ENCODE results near the gene FRZB.

Gene FRZB

GRCh38 chr2:182833084-182833854 lies 33.2 kb downstream of the FRZB start:
- DNase-seq = no peak

DNA sequence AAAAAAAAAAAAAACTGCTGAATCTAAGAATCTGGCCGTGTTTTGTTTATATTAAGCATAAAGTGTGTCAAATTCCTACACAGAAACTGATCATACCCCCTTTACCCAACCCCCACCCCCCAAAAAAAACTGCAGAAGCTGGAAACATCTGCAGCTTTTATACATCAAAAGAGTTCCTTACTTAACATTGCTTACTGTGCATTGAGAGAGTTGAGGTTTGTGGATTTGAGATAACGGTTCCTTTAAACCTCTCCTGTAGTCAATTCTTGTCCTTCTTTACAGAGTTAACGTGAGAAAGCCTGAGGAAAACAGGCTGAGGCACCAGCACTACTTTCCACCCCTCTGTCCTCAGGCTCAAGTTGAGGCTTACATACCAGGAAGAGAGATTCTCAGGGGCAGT lies 34.5 kb downstream of the FRZB start:
- no peak for DNase-seq

DNA sequence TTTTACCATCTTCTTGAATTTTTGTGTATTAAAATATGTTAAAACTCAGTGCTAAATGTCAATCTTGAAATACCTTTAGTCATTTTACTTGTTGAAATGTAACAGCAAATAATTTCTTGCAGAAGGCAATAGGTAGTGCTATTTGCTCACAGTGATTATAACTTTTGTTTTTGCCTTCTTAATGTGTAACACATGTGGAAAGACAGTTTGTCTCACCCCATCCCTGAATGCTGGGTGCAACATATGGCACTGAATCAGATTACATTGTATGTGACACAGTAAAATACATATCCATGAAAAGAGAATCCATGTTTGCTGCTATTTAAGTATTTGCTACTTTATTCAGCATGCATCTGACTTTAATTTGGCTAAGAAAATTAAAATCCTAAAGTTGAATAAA lies 35.3 kb downstream of the FRZB start:
- peak; percentile 76 for DNase-seq

GRCh38 chr2:182827182-182827879 lies 39.1 kb downstream of the FRZB start:
- no peak for DNase-seq

- peak; percentile 13 for DNase-seq
Observed at GRCh38 chr2:182826496-182826895, 39.9 kb downstream of the FRZB start.

DNA sequence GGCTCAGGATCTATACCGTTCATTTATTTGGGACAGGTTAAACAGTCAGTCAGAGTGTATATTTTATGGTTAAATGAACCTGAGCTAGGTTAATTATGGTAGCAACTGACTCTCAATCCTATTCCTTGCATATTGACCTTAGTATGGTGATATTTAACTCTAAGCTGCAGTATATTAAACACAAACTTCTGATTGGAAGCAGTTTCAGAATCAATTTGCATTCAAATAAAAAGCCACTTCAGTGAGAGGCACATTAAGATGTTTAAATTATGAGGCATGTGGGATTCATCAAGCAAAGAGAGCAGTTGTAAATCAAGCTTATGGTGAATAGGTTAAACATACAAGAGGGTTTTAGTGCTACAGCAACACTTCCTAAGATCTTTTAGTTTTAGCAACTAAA lies 40.4 kb downstream of the FRZB start:
- DNase-seq = peak; percentile 66

DNA sequence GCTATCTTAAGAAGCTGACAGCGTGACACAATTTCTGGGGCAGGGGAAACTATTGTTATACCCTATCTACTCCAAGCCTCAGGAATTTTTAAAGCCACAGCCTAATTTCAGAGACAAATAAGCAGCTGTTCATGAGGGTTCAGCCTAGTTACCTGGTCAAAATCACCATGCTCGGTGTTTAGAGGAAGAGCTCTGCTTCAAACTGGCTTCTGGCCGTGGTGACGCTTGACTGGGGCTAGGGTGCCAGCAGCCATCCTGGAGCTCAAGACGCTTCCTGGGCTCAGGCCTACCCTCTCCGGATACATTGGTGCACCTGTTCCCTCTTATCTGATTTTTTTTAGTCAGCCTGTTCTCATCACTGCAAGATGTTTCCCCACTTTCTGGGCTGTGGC lies 41.7 kb downstream of the FRZB start:
- peak; percentile 58 for DNase-seq

- peak; percentile 60 for DNase-seq
Observed at GRCh38 chr2:182824056-182824766, 42.2 kb downstream of the FRZB start.

- DNase-seq = no peak
Observed at GRCh38 chr2:182822733-182823132, 43.7 kb downstream of the FRZB start.

- peak; percentile 8 for DNase-seq
Observed at GRCh38 chr2:182821182-182821581, 45.3 kb downstream of the FRZB start.

DNA sequence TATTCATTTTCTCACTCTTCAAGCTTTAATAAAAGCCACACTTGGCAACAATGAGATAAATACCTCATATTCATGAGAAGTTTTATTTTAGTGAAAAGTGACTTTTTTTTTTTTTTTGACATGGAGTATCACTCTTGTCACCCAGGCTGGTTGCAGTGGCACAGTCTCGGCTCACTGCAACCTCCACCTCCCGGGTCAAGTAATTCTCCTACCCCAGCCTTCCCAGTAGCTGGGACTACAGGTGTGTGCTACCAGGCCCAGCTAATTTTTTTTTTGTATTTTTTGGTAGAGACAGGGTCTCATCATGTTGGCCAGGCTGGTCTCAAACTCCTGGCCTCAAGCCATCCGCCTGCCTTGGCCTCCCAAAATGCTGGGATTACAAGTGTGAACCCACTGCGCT lies 47.0 kb downstream of the FRZB start:
- DNase-seq = no peak

- peak; percentile 90 for DNase-seq
Observed at GRCh38 chr2:182818925-182819324, 47.5 kb downstream of the FRZB start.

DNA sequence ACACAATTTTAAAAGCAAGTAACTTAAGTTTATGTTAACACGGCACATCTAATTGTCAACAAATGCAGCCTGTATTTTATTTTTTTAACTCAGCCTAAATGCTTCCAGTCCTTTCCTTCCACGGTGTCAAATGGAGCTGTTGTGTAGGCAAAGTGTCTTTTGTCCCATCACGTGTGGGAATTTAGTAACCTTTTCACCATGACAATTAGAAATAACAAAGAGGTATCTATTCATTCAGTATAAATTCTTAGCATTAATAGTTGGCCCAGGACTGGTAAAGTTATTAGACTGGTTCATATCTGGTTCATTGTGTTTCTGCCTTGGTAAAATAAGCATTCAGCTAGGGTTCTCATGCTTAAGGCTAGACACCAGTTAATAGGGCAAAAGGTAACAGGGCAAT lies 47.9 kb downstream of the FRZB start:
- no peak for DNase-seq

GRCh38 chr2:182817558-182817957 lies 48.9 kb downstream of the FRZB start:
- no peak for DNase-seq

DNA sequence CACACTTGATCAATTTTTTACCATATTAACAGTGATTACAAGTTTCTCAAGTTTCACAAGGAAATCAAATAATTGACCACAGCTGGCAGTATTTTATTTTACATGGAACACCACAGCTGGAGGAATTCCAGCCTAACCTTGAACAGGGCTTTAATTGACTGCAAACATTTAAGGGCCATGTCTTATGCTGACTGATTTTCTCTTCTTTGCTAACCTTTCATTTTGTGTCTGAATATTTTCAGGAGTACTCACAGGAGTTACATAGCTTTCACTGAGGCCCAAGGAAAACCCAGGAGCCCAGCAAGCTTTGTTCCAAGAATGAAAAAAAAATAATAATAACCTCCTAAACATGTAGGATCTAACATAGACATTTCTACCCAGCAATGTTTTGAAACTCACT lies 49.6 kb downstream of the FRZB start:
- peak; percentile 54 for DNase-seq

- DNase-seq = no peak
Observed at GRCh38 chr2:182814804-182815203, 51.6 kb downstream of the FRZB start.

DNA sequence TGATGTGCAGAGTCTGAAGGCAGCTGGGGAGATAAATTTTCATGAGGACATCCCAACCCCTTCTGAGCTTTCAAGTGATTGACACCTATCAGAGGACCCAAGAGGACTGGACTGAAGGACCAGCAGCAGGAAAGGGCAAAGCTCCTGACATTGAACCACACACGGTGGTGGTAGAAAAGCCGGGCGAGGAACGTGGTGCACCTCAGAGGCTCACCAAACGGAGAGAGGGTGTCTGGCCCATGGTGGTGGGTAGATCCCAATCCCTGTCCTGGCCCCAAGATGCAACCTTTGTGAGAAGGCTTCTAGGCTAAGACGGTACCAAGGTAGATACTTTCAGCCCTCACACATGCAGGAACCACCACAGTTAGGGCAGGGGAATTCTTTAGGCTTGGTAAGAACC lies 52.1 kb downstream of the FRZB start:
- no peak for DNase-seq

GRCh38 chr2:182810087-182810486 lies 56.4 kb downstream of the FRZB start:
- no peak for DNase-seq

GRCh38 chr2:182807319-182807718 lies 59.1 kb downstream of the FRZB start:
- no peak for DNase-seq

- no peak for DNase-seq
Observed at GRCh38 chr2:182804128-182804527, 62.3 kb downstream of the FRZB start.

- DNase-seq = no peak
Observed at GRCh38 chr2:182798736-182799135, 67.7 kb downstream of the FRZB start.

GRCh38 chr2:182792441-182792840 lies 74.0 kb downstream of the FRZB start:
- DNase-seq = no peak

GRCh38 chr2:182784777-182785176 lies 81.7 kb downstream of the FRZB start:
- peak; percentile 52 for DNase-seq

Data from NCI-H69 (cell line).